Hindlimb muscle (tissue), 1 donor: ENCODE data around the gene C3orf52. TPM values are rescaled to one million over a fixed set of nuclear protein-coding genes. Genes with fewer than 3 reads are reported as not detected.

Source experiments
- DNase-seq: peaks from one replicate; pipeline ENCODE4 v3.0.0-alpha.2; 2013
- polyA plus RNA-seq: library from polyadenylated mRNA; unstranded; fragments of 120-200 nt; gene quantifications from one replicate; pipeline ENCODE4 v1.2.1, GENCODE V29; 2013; ENCODE audit not compliant: insufficient read length

Gene C3orf52
- polyA plus RNA-seq, 1 donor, result 3.0 TPM

DNA sequence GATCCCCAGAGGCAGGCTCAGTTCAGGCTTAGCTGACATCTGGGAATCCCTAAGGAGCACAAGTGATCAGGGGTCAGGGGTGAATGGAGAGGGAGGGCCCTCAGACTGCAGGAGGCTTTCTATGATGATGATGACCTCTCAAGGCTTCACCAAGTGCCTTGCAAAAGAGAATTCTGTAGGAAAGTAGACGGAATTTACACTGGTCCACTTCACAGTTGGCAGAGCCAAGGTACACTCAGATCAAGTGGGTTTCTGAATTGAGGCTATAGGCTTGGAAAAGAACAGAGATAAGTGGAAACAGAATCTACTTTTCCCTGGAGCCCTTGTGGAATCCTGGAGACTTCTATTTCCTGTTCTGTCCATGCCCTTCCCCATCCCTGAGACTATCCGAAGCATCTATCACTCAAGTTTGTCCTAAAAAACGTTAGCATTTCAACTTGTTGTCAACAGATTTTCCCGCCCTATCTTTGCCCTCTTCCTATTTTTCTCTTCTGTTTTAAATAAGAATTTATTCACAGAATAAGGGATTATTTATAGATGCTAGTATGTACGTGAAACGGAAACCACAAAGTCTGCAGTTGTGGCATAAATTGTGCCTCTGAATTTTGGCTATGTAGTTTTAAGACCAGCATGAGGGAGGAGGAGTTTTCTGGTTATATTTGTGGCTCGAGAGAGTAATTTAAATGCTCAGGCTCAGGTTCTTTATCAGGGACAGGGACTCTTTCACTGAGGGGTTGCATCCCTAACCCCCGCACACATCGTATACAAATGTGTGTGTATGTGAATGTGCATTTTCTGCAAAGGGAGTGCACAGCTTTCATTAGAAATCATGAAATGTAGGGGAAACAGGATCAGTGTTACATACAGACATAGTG, 34.0 kb downstream of the C3orf52 start:
- no peak for DNase-seq

DNA sequence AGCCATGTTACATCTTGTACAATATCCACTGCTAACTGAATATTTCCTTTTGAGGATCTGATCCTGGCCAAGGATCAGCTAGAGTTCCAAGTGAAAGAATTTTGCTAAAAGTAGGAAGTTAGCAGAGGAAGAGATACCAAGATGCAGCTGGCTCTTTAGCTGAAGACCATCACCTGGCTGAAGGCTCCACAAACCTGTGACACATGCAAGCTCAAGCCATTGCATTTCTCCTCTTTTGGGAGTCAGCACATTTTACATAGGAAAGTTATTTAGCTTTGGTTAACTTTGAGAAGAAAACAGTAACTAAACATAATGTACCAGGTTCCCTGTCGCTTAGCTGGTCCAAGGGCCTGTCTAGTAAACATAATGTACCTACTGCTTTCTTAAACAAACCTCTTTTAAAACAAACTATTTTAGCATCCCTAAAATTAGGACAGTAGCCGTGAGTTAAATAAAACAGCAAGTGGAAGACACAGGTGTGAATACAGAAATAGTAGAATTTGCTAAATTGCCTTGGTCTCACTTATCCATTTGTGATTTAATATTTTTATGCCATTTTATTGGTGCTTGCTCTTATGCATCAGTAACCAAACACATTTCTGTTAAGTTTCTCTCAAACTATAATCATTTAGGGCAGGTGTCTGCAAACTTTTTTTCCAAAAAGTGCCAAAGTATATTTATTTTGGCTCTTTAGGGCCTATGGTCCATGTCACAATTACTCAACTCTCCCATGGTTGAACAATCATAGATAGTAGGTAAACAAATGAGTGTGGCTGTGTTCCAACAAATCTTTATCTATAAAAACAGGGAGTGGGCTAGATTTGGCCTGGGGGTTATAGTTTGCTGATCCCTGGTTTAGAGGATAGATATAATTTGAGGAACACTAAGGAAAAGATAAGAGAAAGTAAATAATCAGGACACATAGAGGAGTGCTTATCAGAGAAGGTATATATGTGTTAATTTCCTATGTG, 35.7 kb downstream of the C3orf52 start:
- DNase-seq, result no peak

DNA sequence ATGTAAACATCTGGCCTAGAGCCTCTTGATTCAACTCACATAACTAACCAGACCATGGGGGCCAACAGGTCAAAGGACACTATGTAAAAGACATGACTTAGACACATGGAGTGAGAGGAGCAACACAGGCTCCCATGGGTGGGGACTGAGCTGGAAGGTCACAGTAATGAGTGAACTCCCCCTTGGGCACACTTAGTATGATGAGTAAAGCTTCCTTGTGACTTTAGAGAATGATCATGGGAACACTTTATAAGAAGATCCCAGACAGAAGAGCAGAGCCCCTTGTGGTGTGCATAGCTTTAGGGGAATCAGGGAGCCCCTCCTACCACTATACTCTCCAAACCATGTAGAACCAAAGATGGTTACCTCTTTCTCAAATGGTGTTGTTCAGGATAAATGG, 36.7 kb downstream of the C3orf52 start:
- no peak for DNase-seq

DNA sequence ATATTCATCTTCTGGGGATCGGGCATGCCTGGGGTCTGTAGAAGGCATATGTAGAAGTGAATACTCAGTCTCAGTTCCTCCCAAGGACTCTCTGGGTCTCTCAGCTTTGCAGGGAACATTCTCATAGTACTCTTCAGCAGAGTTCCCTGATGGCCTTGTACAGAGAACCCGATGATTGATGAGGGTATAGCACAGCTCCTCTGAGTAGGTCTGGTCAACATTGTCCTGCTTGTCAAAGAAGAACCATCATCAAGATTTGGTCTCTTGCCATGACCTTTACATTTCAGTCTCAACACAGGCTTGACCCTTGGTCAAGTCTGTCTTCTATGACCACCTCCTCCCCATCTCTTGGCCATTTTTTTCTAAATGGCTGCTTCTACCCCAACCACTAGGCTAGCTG, 37.4 kb downstream of the C3orf52 start:
- DNase-seq, result no peak

DNA sequence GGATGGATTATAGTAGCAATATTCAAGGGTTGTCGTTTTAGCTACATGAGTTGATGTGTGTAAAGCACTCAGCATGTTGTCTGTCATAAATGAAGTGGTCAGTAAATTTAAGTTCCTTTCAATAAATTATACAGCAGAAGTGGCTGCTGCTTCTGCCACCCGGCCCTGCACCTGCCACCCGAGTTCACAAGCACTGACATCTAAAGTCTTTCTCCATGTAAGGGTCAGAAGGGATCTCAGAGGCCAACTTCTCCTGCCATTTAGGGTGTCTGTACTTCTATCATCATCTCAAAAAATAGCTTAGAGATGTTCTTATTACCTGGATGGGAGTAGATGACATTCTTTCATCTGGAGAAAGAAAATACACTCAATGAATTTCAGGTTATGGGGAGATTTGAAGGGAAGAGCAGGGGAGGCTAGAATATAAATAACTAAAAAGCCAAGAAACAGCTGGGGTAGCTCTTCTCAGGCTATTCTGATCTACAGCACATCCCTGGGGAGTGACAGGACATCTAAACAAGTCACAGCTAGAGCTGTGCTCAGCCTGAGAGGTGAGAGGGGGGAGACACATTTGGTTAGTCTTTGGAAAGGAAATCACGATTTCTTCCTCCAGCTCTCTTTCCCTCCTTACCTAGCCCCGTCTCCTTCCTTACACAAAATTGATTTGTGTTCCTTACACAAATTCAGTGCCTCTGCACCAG, 38.9 kb downstream of the C3orf52 start:
- no peak for DNase-seq

DNA sequence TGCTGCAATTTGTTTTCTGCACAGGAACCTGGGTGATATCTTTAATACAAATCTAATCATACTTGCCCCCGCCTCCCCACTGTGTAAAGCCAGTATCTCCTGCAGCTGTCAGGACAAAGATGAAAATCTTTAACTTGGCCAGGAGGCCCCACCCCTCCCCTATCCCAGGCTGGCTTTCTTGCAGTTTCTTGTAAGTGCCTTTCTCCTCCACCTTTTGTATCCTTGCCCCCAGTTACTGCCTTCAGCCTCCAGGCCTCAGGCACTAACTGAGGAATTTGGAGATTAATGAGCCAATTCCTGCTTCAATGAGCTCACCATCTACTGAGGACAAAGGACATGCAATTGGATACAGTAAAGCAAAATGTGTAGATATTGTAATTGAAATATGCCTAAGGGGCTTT, 40.3 kb downstream of the C3orf52 start:
- no peak for DNase-seq

DNA sequence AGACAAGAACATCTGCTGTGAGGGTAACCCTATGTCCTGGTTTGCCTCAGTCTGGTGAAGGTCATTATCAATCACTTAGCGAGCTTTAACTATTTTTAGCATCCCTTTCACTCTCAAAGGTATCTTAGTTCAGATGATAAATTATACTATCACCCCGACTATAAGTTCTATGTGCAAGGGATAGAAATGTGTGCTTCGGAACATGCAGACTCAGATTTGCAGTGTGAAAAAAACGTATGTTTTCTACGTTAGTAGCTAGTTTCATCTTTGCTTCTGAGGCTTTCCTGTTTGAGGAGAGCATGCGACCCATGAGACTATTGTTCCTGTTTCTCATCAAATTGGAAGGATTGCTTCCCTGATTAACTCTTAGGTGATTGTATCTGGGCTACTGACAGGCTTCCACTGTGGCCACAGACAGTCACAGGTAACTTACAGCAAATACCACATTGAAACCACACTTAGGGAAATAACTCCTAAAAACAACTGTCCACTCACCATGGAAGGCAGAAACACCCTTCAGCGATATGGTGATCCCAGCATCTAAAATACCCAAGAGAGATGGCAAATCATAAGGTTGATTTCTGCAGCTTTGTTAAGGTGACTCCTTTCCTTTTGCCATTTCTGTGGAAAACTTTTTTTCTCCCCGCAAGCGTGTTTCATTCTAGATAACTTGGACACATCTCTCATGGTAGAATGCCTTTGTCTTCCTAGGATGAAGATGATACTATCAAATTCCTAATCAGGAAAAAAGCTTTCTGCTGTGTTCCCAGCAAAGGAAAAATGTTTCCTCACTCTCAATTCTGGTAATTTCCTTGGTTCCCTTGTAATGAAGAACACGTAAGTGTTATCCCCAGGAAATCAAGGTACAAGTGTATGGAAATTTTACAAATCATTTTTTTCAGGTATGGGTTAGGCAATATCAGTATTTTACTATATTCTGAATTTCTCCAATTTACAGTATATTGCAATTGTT, 41.6 kb downstream of the C3orf52 start:
- DNase-seq, result no peak

DNA sequence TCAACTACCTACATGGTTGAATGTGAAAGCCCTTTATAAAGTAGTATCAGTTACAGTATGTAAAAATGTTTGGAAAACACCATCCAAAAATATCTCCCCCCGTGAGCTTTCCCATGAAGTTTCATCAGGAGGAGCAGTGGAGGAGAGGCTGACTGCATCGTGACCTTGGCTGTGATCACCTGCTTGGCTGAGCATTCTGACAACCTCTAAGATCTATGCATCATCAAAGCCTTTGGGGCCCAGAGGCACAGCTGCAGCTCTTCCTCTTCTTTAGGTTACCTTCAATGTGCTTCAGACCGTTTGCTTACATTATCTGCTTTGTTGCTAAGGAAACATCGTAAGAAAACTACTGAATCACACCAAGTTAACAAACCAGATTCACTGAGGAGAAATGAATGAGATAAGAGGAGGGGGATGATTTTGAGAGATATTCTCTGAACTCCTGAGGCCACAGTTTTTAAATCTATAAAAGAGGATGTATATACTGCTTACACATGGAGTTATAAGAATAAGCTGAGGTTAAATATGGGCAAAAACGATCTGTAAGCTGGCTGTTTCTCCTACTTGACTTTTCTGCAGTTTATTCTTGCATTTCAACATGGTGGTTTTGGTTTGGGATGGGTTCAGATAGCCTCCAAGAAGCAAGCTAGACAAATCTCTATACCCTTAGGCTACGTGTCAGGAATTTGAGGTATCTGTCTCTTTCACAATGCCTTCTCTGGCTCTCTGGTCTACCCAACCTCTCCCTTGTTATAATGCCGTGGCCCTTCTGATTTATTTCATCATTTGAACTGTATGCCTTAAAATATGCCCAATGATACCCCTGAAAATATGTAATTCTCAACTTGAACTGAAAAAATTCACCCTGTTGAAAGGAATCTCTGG, 42.9 kb downstream of the C3orf52 start:
- DNase-seq, result no peak

GRCh38 chr3:112129925-112130637, 43.9 kb downstream of the C3orf52 start:
- no peak for DNase-seq

DNA sequence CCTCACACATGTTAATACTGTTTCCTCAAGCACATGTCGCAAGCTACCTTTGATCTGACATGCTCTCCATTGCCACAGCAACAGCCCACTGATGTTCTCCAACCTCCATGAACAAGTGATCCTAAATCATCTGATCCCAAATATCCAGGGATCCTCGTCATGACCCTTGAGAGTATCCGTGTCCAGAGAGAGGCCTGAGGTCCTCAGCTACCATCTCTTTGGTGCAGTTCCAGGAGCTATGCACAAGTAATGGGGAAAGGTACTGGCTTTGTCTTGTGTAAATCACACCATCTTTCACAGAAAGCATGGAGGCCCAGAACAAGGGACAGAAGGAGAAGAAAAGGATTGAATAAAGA, 44.4 kb downstream of the C3orf52 start:
- no peak for DNase-seq

DNA sequence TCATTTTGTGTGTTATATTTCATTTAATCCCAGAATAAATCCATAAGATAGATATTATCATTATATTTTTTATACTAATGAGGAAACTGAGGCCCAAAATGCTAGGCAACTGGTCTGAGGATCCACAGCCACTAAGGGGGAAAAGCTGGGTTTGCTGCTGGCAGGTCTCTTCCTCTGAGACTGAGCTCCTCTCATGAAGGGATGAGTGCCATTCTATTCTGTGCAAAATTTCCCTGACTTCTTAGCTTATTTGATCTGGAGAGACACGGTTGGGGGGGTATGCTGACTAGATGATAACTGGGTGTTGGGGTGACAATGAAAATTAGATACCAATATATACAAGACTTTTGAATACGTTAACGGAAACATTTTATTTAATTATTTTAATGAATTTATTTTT, 44.9 kb downstream of the C3orf52 start:
- DNase-seq, result no peak

GRCh38 chr3:112132088-112132487, 45.9 kb downstream of the C3orf52 start:
- DNase-seq, result no peak

DNA sequence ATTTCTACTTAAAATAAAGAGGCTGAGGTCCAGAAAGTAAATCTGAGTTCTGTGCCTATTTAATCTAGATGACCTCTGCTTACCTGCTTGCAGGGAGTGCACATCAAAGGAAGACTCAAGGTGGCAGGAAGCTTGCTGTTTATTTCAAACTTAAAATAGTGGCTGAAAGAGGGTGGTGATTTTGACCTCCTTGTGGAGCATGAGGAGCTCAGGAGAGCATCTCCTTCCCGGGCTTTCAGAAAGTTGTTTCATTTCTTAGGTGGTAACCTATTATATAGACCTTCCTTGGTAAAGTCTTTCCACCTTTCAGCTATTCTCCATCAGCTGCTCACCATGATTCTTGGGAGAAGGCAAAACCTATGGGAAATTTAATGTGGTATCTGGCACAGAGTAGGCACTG, 46.4 kb downstream of the C3orf52 start:
- DNase-seq, result no peak

DNA sequence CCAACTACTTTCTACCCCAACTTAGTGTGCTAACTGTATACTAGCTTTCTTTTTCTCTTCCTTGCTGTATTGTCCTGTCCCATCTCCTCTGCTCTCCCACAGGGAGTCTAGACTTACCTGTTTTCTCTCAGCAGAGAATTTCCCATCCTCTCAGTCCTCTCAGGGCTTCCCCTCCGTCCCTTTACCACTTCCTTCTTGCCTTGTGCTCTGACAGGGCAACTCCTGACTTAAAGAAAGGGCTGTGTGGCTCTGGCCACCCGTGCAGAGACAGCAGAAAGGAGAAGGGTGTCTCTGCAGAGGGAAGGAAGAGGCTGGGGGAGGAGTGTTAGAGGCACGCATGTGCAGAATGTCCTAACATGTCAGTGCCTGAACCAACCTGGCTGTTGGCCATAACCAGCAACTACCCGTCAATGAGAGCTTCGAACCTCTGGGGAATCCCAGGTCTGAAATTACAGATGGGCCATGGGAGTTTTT, 46.8 kb downstream of the C3orf52 start, which contains the start of gene GCSAM:
GCSAM (minus strand) TSS at position 274 of the 474 bp plus-strand sequence; CDS start at position 146, 128 bp downstream.
- DNase-seq, result no peak

DNA sequence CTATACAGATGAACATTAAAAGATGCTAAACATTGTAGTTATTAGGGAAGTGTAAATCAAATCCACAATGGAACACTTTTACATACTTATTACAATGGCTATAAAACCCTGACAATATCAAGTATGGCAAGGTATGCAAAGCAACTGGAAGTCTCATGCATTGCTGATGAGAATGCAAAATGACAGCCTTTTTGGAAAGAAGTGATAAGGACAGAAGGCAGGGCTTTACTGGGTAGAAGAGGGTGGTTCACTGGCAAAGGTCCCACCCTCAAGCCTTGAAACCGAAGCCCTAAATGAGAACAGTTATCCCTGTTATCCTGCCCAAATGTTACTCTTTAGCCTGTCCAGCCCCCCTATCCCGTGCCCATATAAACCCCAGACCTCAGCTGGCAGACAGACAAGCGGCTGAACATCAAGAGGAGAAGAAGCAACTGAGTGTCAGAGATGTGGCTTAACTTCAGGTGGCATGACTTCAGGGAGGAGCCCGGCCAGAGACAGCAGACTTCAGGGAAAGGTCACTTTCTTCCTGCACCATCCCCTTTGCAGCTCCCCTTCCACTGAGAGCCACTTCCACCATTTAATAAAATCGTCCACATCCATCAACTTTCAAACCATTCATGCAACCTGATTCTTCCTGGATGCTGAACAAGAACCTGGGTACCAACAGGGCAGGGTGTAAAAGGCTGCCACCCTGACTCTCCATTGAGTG, 47.6 kb downstream of the C3orf52 start:
- no peak for DNase-seq

GRCh38 chr3:112134335-112135124, 48.3 kb downstream of the C3orf52 start:
- DNase-seq, result no peak

GRCh38 chr3:112136046-112136445, 49.9 kb downstream of the C3orf52 start:
- no peak for DNase-seq
